SK-N-MC (cell line): ENCODE results near the gene PGLYRP1.

Experiments used
- DNase-seq: peaks from one replicate; pipeline ENCODE4 v3.0.0-alpha.2; 2011; ENCODE audit warnings: low read depth, low spot score
- H3K27ac ChIP-seq: fragments of 200-600 bp; sonication (generic); 2 replicates; pipeline ENCODE4 v1.5.1; 2016; ENCODE audit warnings: mixed run types
- H3K36me3 ChIP-seq: fragments of 200-600 bp; sonication (generic); 2 replicates; pipeline ENCODE4 v1.6.1; 2017; ENCODE audit warnings: antibody characterized with exemption, low read length, mixed read lengths; ENCODE audit not compliant: insufficient read depth
- H3K4me3 ChIP-seq: fragments of 200-600 bp; sonication (generic); 2 replicates; pipeline ENCODE4 v1.5.1; 2016
- H3K9ac ChIP-seq: fragments of 200-600 bp; sonication (generic); 2 replicates; pipeline ENCODE4 v1.8.0; 2017; ENCODE audit warnings: mixed run types, mixed read lengths; ENCODE audit not compliant: insufficient read length
- H3K9me3 ChIP-seq: fragments of 200-600 bp; sonication (generic); 2 replicates; pipeline ENCODE4 v1.6.1; 2017; ENCODE audit warnings: low read depth, mild to moderate bottlenecking, antibody characterized with exemption, low read length, moderate library complexity, mixed read lengths
- EZH2 ChIP-seq: fragments of 200-600 bp; sonication (generic); IDR thresholded peaks from one replicate; pipeline ENCODE4 v1.6.1; 2017; ENCODE audit warnings: antibody characterized with exemption
- FOXP2 ChIP-seq: optimal IDR thresholded peaks from 2 replicates; pipeline ENCODE3; 2011; ENCODE audit warnings: mild to moderate bottlenecking, moderate library complexity; ENCODE audit not compliant: insufficient read depth; ENCODE audit errors: extremely low read length, control extremely low read depth
- POLR2AphosphoS5 ChIP-seq: IDR thresholded peaks from 2 replicates; pipeline ENCODE4 v1.6.1; 2012; ENCODE audit warnings: mild to moderate bottlenecking, low read depth, low read length, borderline replicate concordance

The PGLYRP1 gene

GRCh38 chr19:46016426-46017094 is 6.3 kb downstream of the PGLYRP1 start:
- no peak for DNase-seq
- Histone ChIP-seq H3K4me3 (peak overlapping the region; percentile 52), H3K27ac (no peak overlapping the region), H3K9me3 (no peaks in the 10 kb centered on the region), H3K36me3 (no peaks in the 10 kb centered on the region), H3K9ac (no peak overlapping the region)
- TF ChIP-seq EZH2 (no peak), FOXP2 (no peak), POLR2AphosphoS5 (no peak)

GRCh38 chr19:46015687-46016425 is 7.0 kb downstream of the PGLYRP1 start:
- no peaks in the 10 kb centered on the region for H3K36me3 ChIP-seq
- no peaks in the 10 kb centered on the region for H3K9me3 ChIP-seq
- no peak for DNase-seq
- no peak overlapping the region for H3K27ac ChIP-seq
- TF ChIP-seq EZH2: no peak
- TF ChIP-seq POLR2AphosphoS5: no peak
- no peak for TF ChIP-seq FOXP2
- H3K9ac ChIP-seq: no peak overlapping the region
- no peak overlapping the region for H3K4me3 ChIP-seq

DNA sequence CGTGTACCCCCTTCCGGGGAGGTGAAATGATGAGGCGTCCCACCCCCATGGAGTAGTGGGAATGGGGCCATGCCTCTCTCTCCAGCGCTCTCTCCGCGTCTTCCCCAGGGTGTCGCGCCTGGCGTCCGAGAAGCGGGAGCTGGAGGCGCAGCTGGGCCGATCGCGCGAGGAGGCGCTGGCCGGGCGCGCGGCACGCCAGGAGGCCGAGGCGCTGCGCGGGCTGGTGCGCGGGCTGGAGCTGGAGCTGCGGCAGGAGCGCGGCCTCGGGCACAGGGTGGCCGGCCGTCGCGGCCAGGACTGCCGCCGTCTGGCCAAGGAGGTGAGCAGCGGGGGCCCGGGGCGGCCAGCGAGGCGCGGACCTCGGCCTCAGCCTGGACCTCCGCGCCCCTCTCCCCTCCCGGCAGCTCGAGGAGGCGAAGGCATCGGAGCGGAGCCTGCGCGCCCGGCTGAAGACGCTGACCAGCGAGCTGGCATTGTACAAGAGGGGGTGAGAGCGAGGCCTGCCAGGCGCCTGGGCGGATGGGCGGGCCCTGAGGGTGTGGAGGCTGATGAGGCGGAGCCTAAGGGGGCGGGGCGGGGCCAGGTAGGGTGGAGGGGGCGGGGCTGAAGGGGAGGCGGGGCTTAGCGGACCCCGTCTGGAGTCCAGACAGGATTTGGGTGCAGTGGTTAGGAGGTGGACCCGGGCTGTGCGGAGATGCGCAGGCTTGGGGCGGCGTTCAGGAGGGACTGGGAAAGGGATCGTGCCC is 7.7 kb downstream of the PGLYRP1 start:
- H3K36me3 ChIP-seq: no peaks in the 10 kb centered on the region
- H3K9ac ChIP-seq: no peak overlapping the region
- no peak for DNase-seq
- H3K4me3 ChIP-seq: no peak overlapping the region
- no peaks in the 10 kb centered on the region for H3K9me3 ChIP-seq
- TF ChIP-seq FOXP2 (no peak), EZH2 (no peak), POLR2AphosphoS5 (no peak)
- H3K27ac ChIP-seq: no peak overlapping the region

DNA sequence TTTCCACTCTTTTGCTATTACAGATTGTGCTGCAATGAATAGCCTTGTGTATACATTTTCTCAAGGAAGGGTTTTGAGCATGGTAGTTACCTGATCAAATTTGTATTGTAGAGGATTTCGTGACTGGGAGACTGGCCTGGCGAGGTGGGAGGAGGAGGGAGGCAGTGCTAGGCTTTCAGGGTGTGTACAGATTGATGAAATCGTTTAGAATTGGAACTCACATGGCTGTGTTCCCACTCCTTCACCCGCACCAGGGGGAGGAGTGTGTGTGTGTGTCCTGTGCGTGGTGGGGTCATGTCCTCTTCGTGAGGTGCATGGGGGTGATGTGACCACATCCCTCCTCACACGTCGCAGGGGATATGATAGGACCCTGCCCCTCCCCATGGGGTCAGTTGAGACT is 8.3 kb downstream of the PGLYRP1 start:
- TF ChIP-seq FOXP2 (no peak), EZH2 (no peak), POLR2AphosphoS5 (no peak)
- H3K36me3 ChIP-seq: no peaks in the 10 kb centered on the region

DNA sequence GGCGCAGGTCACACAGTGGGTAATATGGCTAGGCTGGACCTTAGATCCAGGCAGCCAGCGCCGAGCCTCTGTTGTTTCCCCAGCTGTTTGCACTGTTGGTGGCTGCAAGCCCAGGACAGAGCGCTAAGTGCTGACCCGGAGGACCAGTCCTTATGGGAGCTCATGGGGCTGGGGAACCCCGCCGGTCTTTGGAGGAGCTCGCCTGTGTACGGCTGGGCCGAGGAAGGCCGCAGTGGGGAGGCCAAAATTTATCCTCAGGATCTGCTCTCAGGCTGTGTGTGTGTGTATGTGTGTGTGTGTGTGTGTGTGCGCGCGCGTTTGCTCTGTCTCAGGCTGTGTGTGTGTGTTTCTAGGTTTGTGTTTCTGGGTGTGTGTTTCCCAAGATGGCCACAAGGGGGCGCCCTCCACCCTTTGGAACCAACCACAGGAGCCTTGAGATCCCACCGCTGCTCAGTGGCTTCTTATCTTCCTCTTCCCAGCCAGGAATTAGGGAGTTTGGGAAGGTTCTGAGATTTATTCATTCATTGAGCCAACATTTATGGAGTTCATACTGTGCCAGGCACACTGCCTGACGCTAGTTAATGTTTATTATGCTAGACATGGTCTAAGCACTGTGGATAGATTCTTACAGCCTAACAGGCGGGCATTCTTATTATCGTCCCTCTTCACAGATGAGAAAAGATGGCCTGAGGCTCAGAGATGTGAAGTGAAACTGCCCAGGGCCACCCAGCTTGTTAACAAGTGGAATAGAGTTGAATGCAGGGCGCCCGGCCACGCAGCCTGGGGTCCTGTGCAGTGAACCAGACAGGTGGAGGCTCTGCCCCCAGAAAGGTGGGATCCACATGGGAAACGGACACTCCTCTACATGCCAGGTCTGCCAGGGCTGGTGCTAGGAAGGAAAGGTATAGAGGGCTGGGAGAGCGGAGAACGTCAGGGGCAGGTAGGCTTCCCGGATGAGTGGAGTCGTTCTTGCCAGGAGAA is 13.0 kb downstream of the PGLYRP1 start:
- H3K9me3 ChIP-seq: no peaks in the 10 kb centered on the region
- no peak overlapping the region for H3K4me3 ChIP-seq
- DNase-seq: no peak
- H3K9ac ChIP-seq: no peak overlapping the region
- no peaks in the 10 kb centered on the region for H3K36me3 ChIP-seq
- no peak for TF ChIP-seq EZH2
- no peak for TF ChIP-seq FOXP2
- TF ChIP-seq POLR2AphosphoS5: no peak
- no peak overlapping the region for H3K27ac ChIP-seq

More for the DNA sequence above, 8.3 kb downstream of the PGLYRP1 start:
- no peak overlapping the region for H3K9ac ChIP-seq
- H3K4me3 ChIP-seq: no peak overlapping the region
- H3K27ac ChIP-seq: no peak overlapping the region
- H3K9me3 ChIP-seq: no peaks in the 10 kb centered on the region
- DNase-seq: no peak

- DNase-seq: no peak
- Histone ChIP-seq H3K9me3 (no peaks in the 10 kb centered on the region), H3K27ac (no peak overlapping the region), H3K9ac (no peak overlapping the region), H3K36me3 (no peaks in the 10 kb centered on the region), H3K4me3 (no peak overlapping the region)
- no peak for TF ChIP-seq FOXP2
- TF ChIP-seq POLR2AphosphoS5: no peak
- no peak for TF ChIP-seq EZH2
Observed at GRCh38 chr19:46006411-46006810, 16.4 kb downstream of the PGLYRP1 start.

DNA sequence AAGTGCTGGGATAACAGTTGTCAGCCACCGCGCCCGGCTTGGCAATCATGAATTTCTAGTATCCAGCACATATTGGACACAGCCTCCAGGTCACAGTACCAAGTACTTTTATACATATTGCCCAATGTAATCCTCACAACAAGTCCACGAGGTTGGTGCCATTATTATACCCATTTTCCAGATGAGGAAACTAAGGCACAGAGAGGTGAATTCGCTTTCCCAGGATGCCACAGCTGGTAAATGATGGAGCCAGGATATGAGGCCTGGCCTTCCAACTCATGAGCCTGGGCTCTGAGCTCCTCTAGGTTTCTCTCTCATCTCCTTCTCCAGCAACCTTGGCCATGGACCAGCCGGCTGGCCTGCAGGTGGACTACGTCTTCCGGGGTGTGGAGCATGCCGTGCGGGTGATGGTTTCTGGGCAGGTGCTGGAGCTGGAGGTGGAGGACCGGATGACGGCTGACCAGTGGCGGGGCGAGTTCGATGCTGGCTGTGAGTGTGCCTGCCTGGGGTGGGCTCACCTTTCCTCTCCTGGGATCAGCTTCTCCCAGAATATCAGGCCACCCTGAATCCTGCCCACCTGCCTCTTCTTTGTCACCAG is 20.1 kb downstream of the PGLYRP1 start:
- no peak for TF ChIP-seq FOXP2
- TF ChIP-seq EZH2: no peak
- TF ChIP-seq POLR2AphosphoS5: no peak
- no peak for DNase-seq
- H3K4me3 ChIP-seq: no peak overlapping the region
- no peaks in the 10 kb centered on the region for H3K36me3 ChIP-seq
- H3K27ac ChIP-seq: no peak overlapping the region
- H3K9ac ChIP-seq: no peak overlapping the region
- no peaks in the 10 kb centered on the region for H3K9me3 ChIP-seq
